Left cardiac atrium (tissue), 4 donors: ENCODE measurements around the gene GREM2. TPM values are rescaled to one million over a fixed set of nuclear protein-coding genes. Genes with fewer than 3 reads are reported as not detected.

Experiments
- ATAC-seq, 2 donors: fragments of 200-7000 bp; cut with Tn5 transposase; one replicate each; pipeline ENCODE4 v1.9.1; 2020; ENCODE audit warnings: mild to moderate bottlenecking in 2 of 2, moderate library complexity in 2 of 2
- DNase-seq: peaks from one replicate; pipeline ENCODE4 v3.0.0-alpha.2; 2020
- intact Hi-C, 2 donors: fragments of 100-400 bp; cut with DNase I; formaldehyde crosslinking; loops; one replicate each; pipeline versions ENCODE4 v1.14.1 to v1.15.1; 2022 to 2023
- long read RNA-seq: library from polyadenylated mRNA; unstranded; transcript quantifications from one replicate; pipeline ENCODE4 v2.0.0, GENCODE V29; 2021
- total RNA-seq, 2 donors: library from RNA; stranded (reverse); fragmentation: NEBNext Ultra II Directional; extraction: Animal tissue kit (Norgen Biotek cat#: 25700); gene quantifications; one replicate each; pipeline ENCODE4 v1.2.1, GENCODE V29; 2021
- donor health status: DM: no; HTN: yes; CAD: no.
- donor health status: DM: no; HTN: yes; CAD: no; lungs with severe emphysema.
- donor health status: DM: yes; HTN: yes; CAD: no.
- donor health status: Dilated cardiomyopathy.

Gene GREM2
- total RNA-seq, result not detected
- long read RNA-seq, result 0 reads

- intact Hi-C loops, result no loop called here
- peak; percentile 30 to 90 for ATAC-seq
- DNase-seq, result peak; percentile 20
Observed at GRCh38 chr1:240611619-240612480, at the start of gene GREM2. TSS of gene GREM2 (minus strand) at chr1:240612155. CDS start at chr1:240493475, 118,680 bp downstream.

GRCh38 chr1:240658312-240658960, 46.5 kb upstream of the GREM2 start:
- intact Hi-C loops, result no loop called here
- DNase-seq, result no peak
- ATAC-seq, result no peak

- DNase-seq (no peak), ATAC-seq (no peak)
- intact Hi-C loops, result no loop called here
Observed at GRCh38 chr1:240656531-240656930, 44.6 kb upstream of the GREM2 start.

GRCh38 chr1:240652961-240653409, 41.0 kb upstream of the GREM2 start:
- no peak for DNase-seq
- ATAC-seq, result no peak
- intact Hi-C loops, result no loop called here

GRCh38 chr1:240652549-240652948, 40.6 kb upstream of the GREM2 start:
- no peak for ATAC-seq

GRCh38 chr1:240650877-240651276, 38.9 kb upstream of the GREM2 start:
- intact Hi-C loops, result no loop called here
- ATAC-seq, result no peak

More at GRCh38 chr1:240652549-240652948, 40.6 kb upstream of the GREM2 start:
- no peak for DNase-seq
- intact Hi-C loops, result no loop called here

GRCh38 chr1:240649733-240650721, 38.1 kb upstream of the GREM2 start:
- intact Hi-C loops, result no loop called here
- DNase-seq (no peak), ATAC-seq (no peak)

More at GRCh38 chr1:240650877-240651276, 38.9 kb upstream of the GREM2 start:
- no peak for DNase-seq

- intact Hi-C loops, result no loop called here
- DNase-seq, result no peak
- no peak for ATAC-seq
Observed at GRCh38 chr1:240646571-240647240, 34.8 kb upstream of the GREM2 start.

- intact Hi-C loops, result no loop called here
- ATAC-seq (no peak), DNase-seq (no peak)
Observed at GRCh38 chr1:240644732-240645131, 32.8 kb upstream of the GREM2 start.

GRCh38 chr1:240635466-240636256, 23.7 kb upstream of the GREM2 start:
- ATAC-seq (no peak), DNase-seq (no peak)
- intact Hi-C loops, result no loop called here

GRCh38 chr1:240630409-240630808, 18.5 kb upstream of the GREM2 start:
- no peak for DNase-seq
- ATAC-seq, result no peak
- intact Hi-C loops, result no loop called here

GRCh38 chr1:240621249-240621648, 9.3 kb upstream of the GREM2 start:
- intact Hi-C loops, result no loop called here
- peak in 1 of 2 donors; percentile 56 for ATAC-seq
- DNase-seq, result no peak

- DNase-seq (no peak), ATAC-seq (no peak)
- intact Hi-C loops, result no loop called here
Observed at GRCh38 chr1:240619906-240620621, 8.1 kb upstream of the GREM2 start.

- intact Hi-C loops, result no loop called here
- ATAC-seq, result no peak
- no peak for DNase-seq
Observed at GRCh38 chr1:240619357-240619756, 7.4 kb upstream of the GREM2 start.

GRCh38 chr1:240618946-240619345, 7.0 kb upstream of the GREM2 start:
- ATAC-seq, result no peak
- DNase-seq, result no peak
- intact Hi-C loops, result no loop called here

- intact Hi-C loops, result no loop called here
- no peak for DNase-seq
- no peak for ATAC-seq
Observed at GRCh38 chr1:240616018-240616417, 4.1 kb upstream of the GREM2 start.

GRCh38 chr1:240613356-240614142, 1.6 kb upstream of the GREM2 start:
- DNase-seq (no peak), ATAC-seq (no peak)
- intact Hi-C loops, result no loop called here
